HG03039 (cell line): Measurements from ENCODE around the gene ZNF385B.

Experiments used
- ATAC-seq: cut with Tn5 transposase; IDR thresholded peaks from one replicate; pipeline ENCODE4 v1.9.1; 2021; ENCODE audit warnings: mild to moderate bottlenecking, moderate library complexity; ENCODE audit not compliant: unreplicated experiment

The ZNF385B gene

GRCh38 chr2:179417436-179417949 is 443.9 kb downstream of the ZNF385B start:
- no peak for ATAC-seq

GRCh38 chr2:179412112-179412511 is 449.3 kb downstream of the ZNF385B start:
- no peak for ATAC-seq

GRCh38 chr2:179410552-179411356 is 450.7 kb downstream of the ZNF385B start:
- ATAC-seq = peak; percentile 73

GRCh38 chr2:179403624-179404023 is 457.8 kb downstream of the ZNF385B start:
- no peak for ATAC-seq

- no peak for ATAC-seq
Measured at GRCh38 chr2:179393481-179393880, 467.9 kb downstream of the ZNF385B start.
